ENCODE results near the gene STRA6.
"Not testable (repeated sequence)": the region's sequence is repeated elsewhere in the genome, so short reads cannot be mapped to it uniquely, and the experiment has no call there.

Gene STRA6

GRCh38 chr15:74179983-74180880 lies 22.4 kb downstream of the STRA6 start:
- DNase-seq (ENCODE audit: low read depth) = no peak

- DNase-seq (ENCODE audit: low read depth) = no peak
These were observed 23.3 kb downstream of the STRA6 start for GRCh38 chr15:74179101-74179841.

DNA sequence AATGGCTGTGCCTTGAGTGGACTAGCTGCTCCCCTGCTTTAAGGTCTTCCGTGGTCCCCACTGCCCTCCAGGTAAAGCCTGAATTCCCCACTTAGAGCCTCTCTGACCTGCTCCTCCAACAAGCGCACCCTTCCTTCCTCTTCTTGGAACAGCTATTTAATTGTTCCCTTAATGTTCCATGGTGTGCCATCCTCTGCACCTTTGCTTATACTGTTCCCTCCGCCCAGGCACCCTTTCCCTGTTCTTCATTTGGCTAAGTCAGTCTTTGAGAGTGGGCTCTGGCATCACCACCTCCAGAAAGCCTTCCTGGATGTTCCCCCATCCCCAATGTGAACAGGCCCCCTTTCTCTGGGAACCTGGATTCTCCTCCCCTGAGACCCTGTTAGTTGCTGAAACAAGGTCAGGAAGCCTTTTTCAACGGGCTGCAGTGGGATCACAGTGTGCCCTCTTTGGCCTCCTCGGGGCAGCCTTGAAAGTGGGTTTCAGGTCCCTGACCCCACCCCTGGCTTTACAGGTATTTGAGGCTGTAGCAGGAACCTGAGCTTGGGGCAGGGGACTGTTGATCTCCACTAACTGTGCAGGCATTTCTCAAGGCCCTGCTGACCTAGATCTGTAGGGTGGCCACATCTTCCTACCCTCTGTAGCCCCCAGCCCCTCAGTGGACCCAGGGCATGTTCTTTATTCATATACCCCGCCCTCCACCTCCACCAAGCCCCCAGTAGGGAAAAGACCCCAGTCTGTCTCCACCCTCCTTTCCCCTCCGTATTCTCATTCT lies 24.1 kb downstream of the STRA6 start:
- no peak for DNase-seq (ENCODE audit: low read depth)

DNA sequence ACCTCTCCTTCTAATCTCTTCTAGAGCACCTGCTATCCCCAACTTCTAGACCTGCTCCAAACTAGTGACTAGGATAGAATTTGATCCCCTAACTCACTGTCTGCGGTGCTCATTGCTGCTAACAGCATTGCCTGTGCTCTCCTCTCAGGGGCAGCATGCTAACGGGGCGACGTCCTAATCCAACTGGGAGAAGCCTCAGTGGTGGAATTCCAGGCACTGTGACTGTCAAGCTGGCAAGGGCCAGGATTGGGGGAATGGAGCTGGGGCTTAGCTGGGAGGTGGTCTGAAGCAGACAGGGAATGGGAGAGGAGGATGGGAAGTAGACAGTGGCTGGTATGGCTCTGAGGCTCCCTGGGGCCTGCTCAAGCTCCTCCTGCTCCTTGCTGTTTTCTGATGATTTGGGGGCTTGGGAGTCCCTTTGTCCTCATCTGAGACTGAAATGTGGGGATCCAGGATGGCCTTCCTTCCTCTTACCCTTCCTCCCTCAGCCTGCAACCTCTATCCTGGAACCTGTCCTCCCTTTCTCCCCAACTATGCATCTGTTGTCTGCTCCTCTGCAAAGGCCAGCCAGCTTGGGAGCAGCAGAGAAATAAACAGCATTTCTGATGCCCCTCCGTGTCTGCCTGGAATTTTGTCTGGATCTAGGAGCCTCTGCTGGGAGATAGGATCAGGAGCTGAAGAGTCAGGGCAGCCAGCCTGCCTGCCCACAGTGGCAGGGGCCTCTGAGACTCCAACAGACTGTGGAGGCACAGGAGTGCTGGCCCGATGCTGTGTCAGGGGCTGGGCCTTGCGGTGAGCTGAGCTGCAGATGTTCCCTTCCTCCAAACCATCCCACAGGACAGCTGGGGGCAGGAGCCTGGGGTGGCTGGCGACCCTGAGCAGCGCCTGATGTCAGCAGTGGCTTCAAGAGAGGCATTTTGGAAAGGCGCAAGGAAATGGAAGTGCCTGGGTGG lies 26.0 kb downstream of the STRA6 start:
- DNase-seq (ENCODE audit: low read depth) = no peak

DNA sequence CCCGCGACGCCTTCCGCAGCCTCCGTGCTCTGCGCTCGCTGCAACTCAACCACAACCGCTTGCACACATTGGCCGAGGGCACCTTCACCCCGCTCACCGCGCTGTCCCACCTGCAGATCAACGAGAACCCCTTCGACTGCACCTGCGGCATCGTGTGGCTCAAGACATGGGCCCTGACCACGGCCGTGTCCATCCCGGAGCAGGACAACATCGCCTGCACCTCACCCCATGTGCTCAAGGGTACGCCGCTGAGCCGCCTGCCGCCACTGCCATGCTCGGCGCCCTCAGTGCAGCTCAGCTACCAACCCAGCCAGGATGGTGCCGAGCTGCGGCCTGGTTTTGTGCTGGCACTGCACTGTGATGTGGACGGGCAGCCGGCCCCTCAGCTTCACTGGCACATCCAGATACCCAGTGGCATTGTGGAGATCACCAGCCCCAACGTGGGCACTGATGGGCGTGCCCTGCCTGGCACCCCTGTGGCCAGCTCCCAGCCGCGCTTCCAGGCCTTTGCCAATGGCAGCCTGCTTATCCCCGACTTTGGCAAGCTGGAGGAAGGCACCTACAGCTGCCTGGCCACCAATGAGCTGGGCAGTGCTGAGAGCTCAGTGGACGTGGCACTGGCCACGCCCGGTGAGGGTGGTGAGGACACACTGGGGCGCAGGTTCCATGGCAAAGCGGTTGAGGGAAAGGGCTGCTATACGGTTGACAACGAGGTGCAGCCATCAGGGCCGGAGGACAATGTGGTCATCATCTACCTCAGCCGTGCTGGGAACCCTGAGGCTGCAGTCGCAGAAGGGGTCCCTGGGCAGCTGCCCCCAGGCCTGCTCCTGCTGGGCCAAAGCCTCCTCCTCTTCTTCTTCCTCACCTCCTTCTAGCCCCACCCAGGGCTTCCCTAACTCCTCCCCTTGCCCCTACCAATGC lies 27.1 kb downstream of the STRA6 start:
- DNase-seq (ENCODE audit: low read depth) = no peak

DNA sequence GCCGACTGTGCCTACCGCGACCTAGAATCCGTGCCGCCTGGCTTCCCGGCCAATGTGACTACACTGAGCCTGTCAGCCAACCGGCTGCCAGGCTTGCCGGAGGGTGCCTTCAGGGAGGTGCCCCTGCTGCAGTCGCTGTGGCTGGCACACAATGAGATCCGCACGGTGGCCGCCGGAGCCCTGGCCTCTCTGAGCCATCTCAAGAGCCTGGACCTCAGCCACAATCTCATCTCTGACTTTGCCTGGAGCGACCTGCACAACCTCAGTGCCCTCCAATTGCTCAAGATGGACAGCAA lies 27.7 kb downstream of the STRA6 start:
- DNase-seq (ENCODE audit: low read depth) = no peak

- DNase-seq (ENCODE audit: low read depth) = no peak
These were observed 28.2 kb downstream of the STRA6 start for GRCh38 chr15:74174219-74174957.

- no peak for DNase-seq (ENCODE audit: low read depth)
These were observed 29.0 kb downstream of the STRA6 start, which contains the start of gene ISLR for GRCh38 chr15:74173380-74174218. Gene ISLR, plus strand, starts transcription at chr15:74173710. Its CDS starts 1,149 bp downstream, at chr15:74174859.

GRCh38 chr15:74172701-74173379 lies 29.7 kb downstream of the STRA6 start:
- DNase-seq (ENCODE audit: low read depth) = no peak

GRCh38 chr15:74171965-74172541 lies 30.5 kb downstream of the STRA6 start:
- DNase-seq (ENCODE audit: low read depth) = no peak

- DNase-seq (ENCODE audit: low read depth) = no peak
These were observed 31.6 kb downstream of the STRA6 start for GRCh38 chr15:74170875-74171578.

DNA sequence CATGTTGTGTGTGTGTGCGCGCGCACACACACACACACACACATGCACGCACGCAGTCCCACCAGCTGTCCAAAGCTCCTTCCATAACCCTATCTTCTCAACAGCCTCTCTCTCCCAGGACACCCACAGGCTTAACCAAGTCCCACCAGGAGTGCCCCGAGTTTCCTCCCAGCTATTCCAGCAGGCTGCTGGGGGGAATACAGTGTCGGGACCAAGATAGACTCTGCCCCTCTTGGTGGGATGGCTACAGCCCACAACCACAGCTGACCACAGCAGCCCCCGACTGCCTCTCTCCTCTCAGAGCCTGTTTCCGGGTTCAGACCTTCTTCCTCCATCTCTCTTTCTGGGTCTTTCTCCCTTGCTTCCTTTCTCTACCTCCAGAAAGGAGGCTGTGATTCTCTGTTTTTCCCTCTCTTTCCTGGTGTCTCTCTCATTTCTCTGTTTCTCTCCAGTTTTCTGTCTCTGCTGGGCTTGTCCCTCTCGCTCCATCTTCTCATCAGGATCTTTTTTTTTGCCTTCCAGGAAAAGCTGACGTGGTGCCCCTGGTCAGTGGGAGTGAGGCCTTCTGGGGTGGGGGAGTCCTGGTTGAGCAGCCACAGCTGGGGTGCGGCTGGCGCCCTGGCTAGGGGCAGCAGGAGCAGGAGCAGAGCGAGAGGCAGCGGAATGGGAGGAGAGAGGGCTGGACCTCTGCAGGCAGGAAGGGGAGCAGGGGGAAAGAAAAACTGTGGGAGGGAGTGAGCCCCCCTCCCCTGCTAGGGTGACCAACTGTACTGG lies 32.3 kb downstream of the STRA6 start:
- DNase-seq (ENCODE audit: low read depth) = no peak

DNA sequence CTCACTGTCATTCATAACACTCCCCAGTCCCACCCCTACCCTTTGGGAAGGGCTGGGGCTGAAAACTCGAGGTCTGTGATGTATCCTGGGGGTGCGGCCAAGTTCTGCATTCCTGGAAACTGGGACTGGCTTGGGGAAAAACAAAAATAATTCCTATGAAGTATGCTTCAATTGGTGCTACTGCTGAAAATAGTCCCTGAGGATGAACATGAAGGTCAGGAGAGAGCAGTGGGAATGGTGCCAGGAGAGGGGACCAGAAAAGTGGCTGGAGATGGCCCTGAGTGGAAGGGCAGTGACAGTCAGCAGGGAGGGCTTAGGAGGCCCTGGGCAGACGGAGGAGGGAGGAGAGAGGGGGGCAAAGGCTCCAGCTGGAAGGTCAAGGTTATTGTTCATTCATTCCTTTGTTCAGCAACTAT lies 33.9 kb downstream of the STRA6 start:
- DNase-seq (ENCODE audit: low read depth) = no peak

GRCh38 chr15:74167891-74168331 lies 34.7 kb downstream of the STRA6 start:
- DNase-seq (ENCODE audit: low read depth) = no peak

- no peak for DNase-seq (ENCODE audit: low read depth)
These were observed 37.1 kb downstream of the STRA6 start for GRCh38 chr15:74165461-74165860.

DNA sequence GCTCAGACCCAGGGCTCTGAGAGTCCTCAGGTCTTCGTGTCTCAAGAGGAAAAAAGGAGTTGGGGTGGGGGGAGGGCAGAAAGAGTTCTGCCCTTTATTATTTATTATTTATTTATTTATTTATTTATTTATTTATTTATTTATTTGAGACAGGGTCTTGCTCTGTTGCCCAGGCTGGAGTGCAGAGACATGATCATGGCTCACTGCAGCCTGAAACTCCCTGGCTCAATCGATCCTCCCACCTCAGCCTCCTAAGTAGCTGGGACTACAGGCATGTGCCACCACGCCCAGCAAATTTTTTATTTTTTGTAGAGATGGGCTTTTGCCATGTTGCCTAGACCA lies 40.4 kb downstream of the STRA6 start:
- not testable (repeated sequence) for DNase-seq (ENCODE audit: low read depth)
